Measurements from ENCODE around the gene SLAMF9.

Gene SLAMF9

DNA sequence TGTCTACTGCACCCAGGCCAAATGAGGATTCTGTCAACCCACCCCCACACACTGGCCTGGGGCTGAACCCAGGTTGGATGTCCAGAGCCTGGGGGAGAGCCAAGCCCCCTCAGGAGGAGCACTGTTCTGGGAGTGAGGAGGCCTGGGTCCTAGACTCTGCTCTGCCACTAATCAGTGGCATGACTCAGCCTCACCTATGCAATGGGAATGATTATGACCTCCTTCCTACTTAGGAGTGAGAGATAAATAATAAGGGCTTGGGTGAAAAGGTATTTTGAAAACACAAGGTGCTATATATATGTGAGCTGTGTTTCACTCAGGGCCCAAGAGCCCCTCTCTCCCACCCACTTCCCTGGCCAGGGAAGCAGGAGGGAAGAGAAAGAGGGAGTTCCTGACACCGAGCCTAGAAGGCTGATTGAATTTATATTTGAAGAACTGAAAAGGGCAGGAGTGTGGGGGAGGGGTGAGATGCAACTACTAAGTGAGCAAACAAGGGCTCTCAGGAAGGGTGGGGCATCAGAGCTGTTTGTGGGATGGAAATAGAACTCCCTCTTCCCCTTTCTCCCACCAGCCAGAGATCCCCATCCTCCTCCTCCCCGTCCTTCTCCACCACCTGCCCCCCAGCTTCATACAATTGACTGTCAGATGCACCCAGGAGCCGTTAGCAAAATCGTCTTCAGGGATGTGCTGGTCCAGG, 16.8 kb downstream of the SLAMF9 start:
- Histone ChIP-seq H3K36me3 (ENCODE audit: control insufficient read depth in 1 of 2, insufficient read depth in 2 of 2, low read depth in 1 of 2, low read length in 2 of 2) (no peaks in the 10 kb centered on the region), H2AFZ (ENCODE audit: low read depth, low read length) (no peak overlapping the region), H2AK5ac (ENCODE audit: low read length, severe bottlenecking) (no peak overlapping the region), H3K18ac (ENCODE audit: low read depth in 1 of 2, low read length in 2 of 2) (no peak overlapping the region), H4K91ac (ENCODE audit: low read length) (no peak overlapping the region), H2BK5ac (ENCODE audit: low read depth, low read length, poor library complexity, severe bottlenecking) (no peak overlapping the region), H2BK12ac (ENCODE audit: low read length in 2 of 2) (no peak overlapping the region), H4K8ac (ENCODE audit: low read length) (no peak overlapping the region), H2BK15ac (ENCODE audit: low read depth, poor library complexity, severe bottlenecking) (peak overlapping the region; percentile 34), H3K4me3 (ENCODE audit: insufficient read depth in 1 of 2, low read depth in 1 of 2, low read length in 2 of 2) (no peak overlapping the region), H3K9me3 (ENCODE audit: control insufficient read depth, low read length) (no peaks in the 10 kb centered on the region), H3K27me3 (ENCODE audit: control insufficient read depth in 1 of 2, insufficient read depth in 1 of 2, low read length in 2 of 2) (peaks cover 55 to 64% of the 10 kb centered on the region in 2 experiments), H3K4me1 (ENCODE audit: control insufficient read depth, insufficient read depth, low read depth, low read length) (peaks cover 3% of the 10 kb centered on the region), H3K14ac (ENCODE audit: low read length in 2 of 2) (no peak overlapping the region), H2BK120ac (ENCODE audit: low read depth, low read length) (no peak overlapping the region), H3K27ac (ENCODE audit: low read length, poor library complexity, severe bottlenecking) (no peak overlapping the region), H3K79me1 (replicated peaks; ENCODE audit: low read length, poor library complexity, severe bottlenecking) (no peaks in the 10 kb centered on the region), H3K9ac (ENCODE audit: low read length) (no peak overlapping the region), H3K4ac (ENCODE audit: low read depth in 1 of 2, low read length in 2 of 2) (no peak overlapping the region), H3K23ac (ENCODE audit: low read length in 2 of 2) (no peak overlapping the region), H3K4me2 (ENCODE audit: low read length, poor library complexity, severe bottlenecking) (no peak overlapping the region)
- DNase-seq = no peak
- WGBS = 54% methylated on average over 4 of the region's 4 CpGs

DNA sequence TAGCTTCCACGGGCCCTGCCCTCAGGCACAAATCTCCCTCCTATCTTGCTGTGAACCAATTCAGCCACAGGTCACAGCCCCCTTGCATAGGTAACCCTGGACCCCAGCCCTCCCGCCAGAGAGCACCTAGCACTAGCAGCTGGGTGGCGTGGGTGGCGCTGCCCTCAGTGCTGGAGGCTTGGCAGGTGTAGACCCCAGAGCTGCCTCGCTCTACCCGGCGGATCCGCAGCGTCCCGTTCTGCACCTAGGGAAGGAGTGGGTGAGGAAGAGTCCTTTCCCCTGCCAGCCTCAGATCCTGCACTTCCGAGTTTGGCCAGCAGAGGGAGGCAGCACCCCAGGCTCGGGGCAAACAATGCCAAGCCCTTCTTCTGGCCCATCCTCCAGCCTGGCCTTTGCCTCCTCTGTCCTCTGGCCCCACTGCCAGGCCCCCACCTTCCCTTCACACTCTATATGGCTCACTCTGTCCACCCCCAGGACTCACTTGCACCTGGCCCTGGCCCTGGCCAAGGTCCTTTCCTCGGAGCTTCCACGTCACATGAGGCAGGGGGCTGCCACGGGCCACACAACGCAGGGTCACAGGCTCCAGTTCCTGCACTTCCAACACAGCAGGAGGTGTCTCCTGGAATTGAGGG, 17.6 kb downstream of the SLAMF9 start:
- Histone ChIP-seq H3K4me2 (ENCODE audit: low read length, poor library complexity, severe bottlenecking) (no peak overlapping the region), H2BK15ac (ENCODE audit: low read depth, poor library complexity, severe bottlenecking) (no peak overlapping the region), H3K27me3 (ENCODE audit: control insufficient read depth in 1 of 2, insufficient read depth in 1 of 2, low read length in 2 of 2) (peaks cover 47 to 55% of the 10 kb centered on the region in 2 experiments), H3K14ac (ENCODE audit: low read length in 2 of 2) (no peak overlapping the region), H2AK5ac (ENCODE audit: low read length, severe bottlenecking) (no peak overlapping the region), H3K18ac (ENCODE audit: low read depth in 1 of 2, low read length in 2 of 2) (no peak overlapping the region), H3K27ac (ENCODE audit: low read length, poor library complexity, severe bottlenecking) (no peak overlapping the region), H3K9me3 (ENCODE audit: control insufficient read depth, low read length) (no peaks in the 10 kb centered on the region), H4K8ac (ENCODE audit: low read length) (no peak overlapping the region), H3K4me3 (ENCODE audit: insufficient read depth in 1 of 2, low read depth in 1 of 2, low read length in 2 of 2) (no peak overlapping the region), H3K9ac (ENCODE audit: low read length) (no peak overlapping the region), H3K4me1 (ENCODE audit: control insufficient read depth, insufficient read depth, low read depth, low read length) (peaks cover 3% of the 10 kb centered on the region), H2AFZ (ENCODE audit: low read depth, low read length) (no peak overlapping the region), H3K23ac (ENCODE audit: low read length in 2 of 2) (no peak overlapping the region), H2BK5ac (ENCODE audit: low read depth, low read length, poor library complexity, severe bottlenecking) (no peak overlapping the region), H3K36me3 (ENCODE audit: control insufficient read depth in 1 of 2, insufficient read depth in 2 of 2, low read depth in 1 of 2, low read length in 2 of 2) (no peaks in the 10 kb centered on the region), H2BK12ac (ENCODE audit: low read length in 2 of 2) (no peak overlapping the region), H4K91ac (ENCODE audit: low read length) (no peak overlapping the region), H2BK120ac (ENCODE audit: low read depth, low read length) (no peak overlapping the region), H3K79me1 (replicated peaks; ENCODE audit: low read length, poor library complexity, severe bottlenecking) (no peaks in the 10 kb centered on the region), H3K4ac (ENCODE audit: low read depth in 1 of 2, low read length in 2 of 2) (no peak overlapping the region)
- peak; percentile 45 for DNase-seq
- 26% methylated on average over 16 of the region's 16 CpGs for WGBS

DNA sequence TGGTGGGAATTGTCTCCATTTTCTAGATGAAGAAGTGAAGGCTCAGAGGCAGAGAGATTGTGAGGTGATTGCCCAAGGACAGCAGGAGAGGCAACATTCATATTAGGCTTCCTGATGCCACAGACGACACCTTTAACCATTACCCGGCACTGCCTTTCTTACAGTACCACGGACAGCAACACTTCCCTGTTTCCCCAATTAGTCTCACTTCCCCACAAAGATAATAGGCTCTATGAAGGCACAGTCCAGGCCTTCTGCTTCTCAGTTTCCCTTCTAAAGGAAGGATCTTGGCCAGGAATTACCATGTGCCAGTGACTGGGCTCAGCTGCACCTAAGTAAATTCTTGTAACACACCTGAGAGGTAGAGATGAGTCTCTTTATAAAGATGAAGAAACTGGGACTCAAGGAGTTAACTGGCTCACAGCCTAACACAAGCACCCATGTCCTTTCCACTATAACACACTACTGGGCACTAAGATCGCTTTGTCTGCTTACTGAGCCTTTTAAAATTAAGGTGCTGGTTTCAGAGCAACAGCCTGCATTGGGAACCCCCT, 18.2 kb downstream of the SLAMF9 start:
- Histone ChIP-seq H4K8ac (ENCODE audit: low read length) (no peak overlapping the region), H3K4me2 (ENCODE audit: low read length, poor library complexity, severe bottlenecking) (no peak overlapping the region), H3K18ac (ENCODE audit: low read depth in 1 of 2, low read length in 2 of 2) (no peak overlapping the region), H2BK5ac (ENCODE audit: low read depth, low read length, poor library complexity, severe bottlenecking) (no peak overlapping the region), H3K36me3 (ENCODE audit: control insufficient read depth in 1 of 2, insufficient read depth in 2 of 2, low read depth in 1 of 2, low read length in 2 of 2) (no peaks in the 10 kb centered on the region), H3K14ac (ENCODE audit: low read length in 2 of 2) (no peak overlapping the region), H2BK120ac (ENCODE audit: low read depth, low read length) (no peak overlapping the region), H3K9ac (ENCODE audit: low read length) (no peak overlapping the region), H3K9me3 (ENCODE audit: control insufficient read depth, low read length) (no peaks in the 10 kb centered on the region), H2AFZ (ENCODE audit: low read depth, low read length) (no peak overlapping the region), H3K79me1 (replicated peaks; ENCODE audit: low read length, poor library complexity, severe bottlenecking) (no peaks in the 10 kb centered on the region), H4K91ac (ENCODE audit: low read length) (no peak overlapping the region), H2AK5ac (ENCODE audit: low read length, severe bottlenecking) (no peak overlapping the region), H3K23ac (ENCODE audit: low read length in 2 of 2) (no peak overlapping the region), H3K4me3 (ENCODE audit: insufficient read depth in 1 of 2, low read depth in 1 of 2, low read length in 2 of 2) (no peak overlapping the region), H3K4me1 (ENCODE audit: control insufficient read depth, insufficient read depth, low read depth, low read length) (peaks cover 3% of the 10 kb centered on the region), H3K27ac (ENCODE audit: low read length, poor library complexity, severe bottlenecking) (no peak overlapping the region), H2BK15ac (ENCODE audit: low read depth, poor library complexity, severe bottlenecking) (no peak overlapping the region), H3K27me3 (ENCODE audit: control insufficient read depth in 1 of 2, insufficient read depth in 1 of 2, low read length in 2 of 2) (peaks cover 41 to 53% of the 10 kb centered on the region in 2 experiments), H3K4ac (ENCODE audit: low read depth in 1 of 2, low read length in 2 of 2) (no peak overlapping the region), H2BK12ac (ENCODE audit: low read length in 2 of 2) (no peak overlapping the region)
- WGBS = 83% methylated on average over 4 of the region's 4 CpGs
- peak; percentile 15 for DNase-seq

DNA sequence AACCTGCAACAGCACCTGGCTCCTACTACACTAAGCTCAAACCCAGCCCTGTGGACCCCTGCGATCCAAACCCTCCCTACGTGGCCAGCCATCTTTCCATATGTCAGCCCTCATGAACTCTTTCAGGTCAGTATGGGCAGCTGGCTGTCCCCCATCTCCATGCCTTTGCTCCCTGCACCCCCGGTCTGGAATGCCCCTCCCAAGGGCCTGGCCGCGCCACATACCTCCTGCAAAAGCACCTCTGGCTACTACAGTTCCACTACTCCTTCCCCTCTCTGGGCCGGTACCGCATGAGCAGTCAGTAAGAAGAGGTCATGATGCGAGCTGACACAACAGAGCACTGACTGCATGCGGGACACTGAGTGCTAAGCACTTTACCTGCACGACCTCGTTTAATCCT, 18.7 kb downstream of the SLAMF9 start:
- Histone ChIP-seq H2BK12ac (ENCODE audit: low read length in 2 of 2) (no peak overlapping the region), H2BK15ac (ENCODE audit: low read depth, poor library complexity, severe bottlenecking) (no peak overlapping the region), H3K23ac (ENCODE audit: low read length in 2 of 2) (no peak overlapping the region), H3K36me3 (ENCODE audit: control insufficient read depth in 1 of 2, insufficient read depth in 2 of 2, low read depth in 1 of 2, low read length in 2 of 2) (no peaks in the 10 kb centered on the region), H3K4me1 (ENCODE audit: control insufficient read depth, insufficient read depth, low read depth, low read length) (peaks cover 3% of the 10 kb centered on the region), H2BK5ac (ENCODE audit: low read depth, low read length, poor library complexity, severe bottlenecking) (no peak overlapping the region), H3K27ac (ENCODE audit: low read length, poor library complexity, severe bottlenecking) (no peak overlapping the region), H4K91ac (ENCODE audit: low read length) (no peak overlapping the region), H2AFZ (ENCODE audit: low read depth, low read length) (no peak overlapping the region), H3K4me2 (ENCODE audit: low read length, poor library complexity, severe bottlenecking) (no peak overlapping the region), H2BK120ac (ENCODE audit: low read depth, low read length) (no peak overlapping the region), H3K27me3 (ENCODE audit: control insufficient read depth in 1 of 2, insufficient read depth in 1 of 2, low read length in 2 of 2) (peaks cover 36 to 53% of the 10 kb centered on the region in 2 experiments), H3K9ac (ENCODE audit: low read length) (no peak overlapping the region), H4K8ac (ENCODE audit: low read length) (no peak overlapping the region), H2AK5ac (ENCODE audit: low read length, severe bottlenecking) (no peak overlapping the region), H3K14ac (ENCODE audit: low read length in 2 of 2) (no peak overlapping the region), H3K4me3 (ENCODE audit: insufficient read depth in 1 of 2, low read depth in 1 of 2, low read length in 2 of 2) (no peak overlapping the region), H3K4ac (ENCODE audit: low read depth in 1 of 2, low read length in 2 of 2) (no peak overlapping the region), H3K18ac (ENCODE audit: low read depth in 1 of 2, low read length in 2 of 2) (no peak overlapping the region), H3K79me1 (replicated peaks; ENCODE audit: low read length, poor library complexity, severe bottlenecking) (no peaks in the 10 kb centered on the region), H3K9me3 (ENCODE audit: control insufficient read depth, low read length) (no peaks in the 10 kb centered on the region)
- WGBS = 96% methylated on average over 11 of the region's 11 CpGs
- no peak for DNase-seq
